Cerebellar cortex (tissue), 1 donor: Measurements from ENCODE around the gene ZNF629.

Experiments
- DNase-seq: peaks from one replicate; pipeline ENCODE4 v3.0.0-alpha.2; 2015; ENCODE audit warnings: low spot score

The ZNF629 gene

DNA sequence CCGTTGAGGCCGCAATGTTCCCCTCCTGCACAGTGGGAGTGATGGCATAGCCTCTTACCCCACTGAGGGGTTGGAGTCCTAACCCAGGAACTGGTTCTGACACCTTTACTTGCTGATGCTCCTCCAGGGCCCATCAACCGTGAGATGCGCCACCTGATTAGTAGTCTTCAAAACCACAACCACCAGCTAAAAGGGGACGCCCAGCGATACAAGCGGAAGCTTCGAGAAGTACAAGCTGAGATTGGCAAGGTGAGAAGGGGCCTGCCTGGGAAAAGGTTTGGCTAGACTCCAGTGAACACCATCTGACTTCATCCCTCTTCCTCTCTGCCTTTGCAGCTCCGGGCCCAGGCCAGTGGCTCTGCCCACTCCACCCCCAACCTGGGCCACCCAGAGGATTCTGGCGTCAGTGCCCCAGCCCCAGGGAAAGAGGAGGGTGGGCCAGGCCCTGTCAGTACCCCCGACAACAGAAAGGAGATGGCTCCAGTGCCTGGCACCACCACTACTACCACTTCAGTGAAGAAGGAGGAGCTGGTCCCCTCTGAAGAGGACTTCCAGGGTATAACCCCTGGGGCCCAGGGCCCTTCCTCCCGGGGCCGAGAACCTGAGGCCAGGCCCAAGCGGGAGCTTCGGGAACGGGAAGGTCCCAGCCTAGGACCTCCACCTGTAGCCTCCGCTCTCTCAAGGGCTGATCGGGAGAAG, 19.1 kb downstream of the ZNF629 start:
- no peak for DNase-seq

DNA sequence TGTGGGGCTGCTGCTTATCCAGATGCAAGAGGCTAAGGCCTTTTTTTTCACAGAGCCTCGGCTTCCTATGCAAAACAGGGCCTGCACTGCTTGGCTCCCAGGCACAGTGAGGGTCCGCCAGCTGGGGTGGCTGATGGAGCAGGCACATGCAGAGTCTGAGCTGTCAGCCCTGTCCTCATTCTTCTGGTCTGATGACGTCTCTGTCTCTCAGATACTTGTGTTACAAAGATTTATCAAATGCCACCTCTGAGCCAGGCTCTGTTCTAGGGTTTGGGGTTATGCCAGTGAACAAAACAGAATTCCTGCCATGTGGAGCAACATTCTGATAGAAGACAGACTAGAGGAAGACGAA, 20.1 kb downstream of the ZNF629 start:
- no peak for DNase-seq

DNA sequence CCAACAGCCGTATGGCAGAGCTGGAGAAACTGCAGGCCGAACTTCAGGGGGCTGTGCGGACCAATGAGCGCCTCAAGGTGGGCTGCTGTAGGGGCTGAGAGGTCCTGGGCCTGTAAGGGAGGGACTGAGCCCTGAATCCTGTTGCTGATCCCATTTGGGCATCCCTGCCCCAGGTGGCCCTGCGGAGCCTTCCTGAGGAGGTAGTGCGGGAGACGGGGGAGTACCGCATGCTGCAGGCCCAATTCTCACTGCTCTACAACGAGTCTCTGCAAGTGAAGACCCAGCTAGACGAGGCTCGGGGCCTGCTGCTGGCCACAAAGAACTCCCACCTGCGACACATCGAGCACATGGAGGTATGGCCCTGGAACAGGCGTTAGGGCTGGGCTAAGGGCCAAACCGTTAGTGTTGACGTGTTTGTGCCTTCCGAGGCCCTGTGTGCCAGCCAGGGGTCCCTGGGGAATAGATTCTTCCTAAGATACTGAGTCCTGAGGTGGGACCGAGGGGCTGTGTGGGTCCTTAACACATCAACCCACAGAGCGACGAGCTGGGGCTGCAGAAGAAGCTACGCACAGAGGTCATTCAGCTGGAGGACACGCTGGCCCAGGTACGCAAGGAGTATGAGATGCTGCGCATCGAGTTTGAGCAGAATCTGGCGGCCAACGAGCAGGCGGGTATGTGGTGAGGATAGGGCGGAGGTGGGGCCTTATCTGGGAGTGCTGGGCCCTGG, 20.6 kb downstream of the ZNF629 start:
- DNase-seq, result no peak

DNA sequence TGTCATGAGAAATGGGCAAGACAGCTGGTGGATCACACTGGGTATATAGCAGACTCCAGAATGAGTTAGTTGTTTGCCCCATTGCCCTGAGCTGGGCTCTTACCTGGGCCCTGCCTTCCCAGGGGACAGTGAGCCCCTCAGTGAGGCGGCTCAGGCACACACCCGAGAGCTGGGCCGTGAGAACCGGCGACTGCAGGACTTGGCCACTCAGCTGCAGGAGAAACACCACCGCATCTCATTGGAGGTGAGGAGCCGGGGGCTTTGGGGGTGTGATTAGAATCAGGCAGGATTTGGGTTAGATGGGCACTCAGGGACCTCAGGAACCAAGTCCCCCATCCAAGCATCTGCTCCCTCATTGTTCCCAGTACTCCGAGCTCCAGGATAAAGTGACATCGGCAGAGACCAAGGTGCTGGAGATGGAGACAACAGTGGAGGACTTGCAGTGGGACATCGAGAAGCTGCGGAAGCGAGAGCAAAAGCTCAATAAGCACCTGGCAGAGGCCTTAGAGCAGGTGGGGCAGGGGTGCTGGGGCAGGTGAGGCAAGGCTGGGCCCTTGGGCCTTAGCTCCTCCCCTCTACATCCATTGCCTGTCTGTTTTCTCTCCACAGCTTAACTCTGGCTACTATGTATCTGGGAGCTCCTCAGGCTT, 22.1 kb downstream of the ZNF629 start:
- DNase-seq, result no peak

DNA sequence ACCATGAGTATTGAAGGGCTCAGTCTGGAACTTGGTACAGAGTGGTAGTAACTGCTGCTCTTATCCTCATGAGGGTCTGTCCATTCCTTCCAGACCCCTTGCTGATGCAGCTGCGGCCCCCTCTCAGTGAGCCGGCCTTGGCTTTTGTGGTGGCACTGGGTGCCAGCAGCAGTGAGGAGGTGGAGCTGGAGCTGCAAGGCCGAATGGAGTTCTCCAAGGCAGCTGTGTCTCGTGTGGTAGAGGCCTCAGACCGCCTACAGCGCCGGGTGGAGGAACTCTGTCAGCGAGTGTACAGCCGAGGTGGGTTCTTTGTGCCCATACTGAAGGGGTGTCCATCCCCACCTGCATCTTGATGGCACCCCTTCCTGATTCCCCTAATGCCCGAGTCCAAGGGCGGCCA, 22.9 kb downstream of the ZNF629 start:
- no peak for DNase-seq

DNA sequence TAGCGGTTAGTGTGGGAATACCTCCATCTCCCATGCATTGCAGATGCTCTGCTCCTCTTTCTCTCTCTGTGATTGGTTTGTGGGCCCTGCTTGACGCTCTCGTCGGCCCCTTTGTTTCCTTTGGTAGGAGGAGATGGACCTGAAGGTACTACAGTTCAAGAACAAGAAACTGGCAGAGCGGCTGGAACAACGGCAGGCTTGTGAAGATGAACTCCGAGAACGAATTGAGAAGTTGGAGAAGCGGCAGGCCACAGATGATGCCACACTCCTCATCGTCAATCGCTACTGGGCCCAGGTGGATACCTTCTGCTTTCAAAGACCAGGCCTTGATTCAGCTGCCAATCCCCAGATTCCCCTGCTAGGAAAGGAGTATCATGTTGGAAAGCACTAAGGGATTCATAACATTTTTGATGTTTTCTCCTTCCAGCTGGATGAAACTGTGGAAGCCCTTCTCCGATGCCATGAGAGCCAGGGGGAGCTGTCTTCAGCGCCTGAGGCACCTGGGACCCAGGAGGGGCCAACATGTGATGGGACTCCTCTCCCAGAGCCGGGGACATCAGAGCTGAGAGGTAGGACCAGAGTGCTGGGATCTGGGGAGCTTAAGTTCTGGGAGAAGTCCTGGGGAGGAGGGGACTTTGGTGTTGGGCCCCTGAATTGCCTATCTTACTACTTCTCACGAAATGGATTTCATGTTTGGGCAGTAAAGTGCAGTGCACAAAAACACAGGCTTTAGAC, 23.8 kb downstream of the ZNF629 start:
- no peak for DNase-seq

DNA sequence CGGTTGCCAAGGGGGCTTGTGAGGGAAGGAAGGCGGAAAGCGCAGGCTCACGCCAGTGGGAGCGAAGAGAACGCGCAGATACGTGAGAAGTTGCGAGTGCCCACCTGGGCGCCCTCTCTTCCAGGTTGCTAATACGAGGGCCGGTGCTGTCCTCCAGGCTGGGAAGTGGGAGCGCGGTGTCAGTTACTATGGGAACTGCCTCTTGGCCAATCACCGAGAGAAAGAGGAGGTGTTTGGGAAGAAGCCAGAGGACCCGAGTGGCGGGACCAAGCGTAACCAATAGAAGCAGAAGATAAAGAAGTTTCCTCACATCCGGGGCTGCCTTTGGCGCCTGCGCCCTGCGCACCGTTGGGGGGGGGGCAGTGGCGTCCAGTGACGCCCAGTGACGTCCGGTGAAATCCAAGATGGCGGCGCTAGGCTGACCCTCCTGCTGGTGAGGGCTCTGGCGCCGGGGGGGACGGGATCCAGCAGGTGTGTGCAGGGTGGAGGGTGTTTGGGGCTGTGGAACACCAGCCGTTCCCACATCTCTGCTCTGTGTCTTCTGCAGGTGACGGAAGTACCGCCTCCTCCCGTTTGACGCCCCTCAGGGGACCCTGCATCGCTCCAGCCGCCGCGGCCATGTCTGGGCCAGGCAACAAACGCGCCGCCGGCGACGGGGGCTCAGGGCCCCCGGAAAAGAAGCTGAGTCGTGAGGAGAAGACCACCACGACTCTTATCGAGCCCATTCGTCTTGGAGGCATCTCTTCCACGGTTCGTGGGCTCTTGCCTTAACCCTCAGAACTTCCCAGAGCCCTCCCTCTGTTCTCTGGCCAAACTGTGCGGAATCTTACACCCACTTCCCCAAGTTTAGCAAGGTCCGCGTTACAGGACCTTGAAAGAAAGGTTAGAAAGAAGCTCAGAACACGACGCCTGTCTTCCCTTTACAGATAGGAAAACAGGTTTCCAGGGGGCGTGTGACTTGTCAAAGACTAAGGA, 24.8 kb downstream of the ZNF629 start, which contains the start of the genes CFAP119 and RNF40:
Gene CFAP119, minus strand, starts transcription at position 135 of the 975 bp plus-strand sequence. CDS start 314 bp downstream, outside the sequence.
Gene RNF40, plus strand, starts transcription at position 395 of the 975 bp plus-strand sequence. Its CDS starts 224 bp downstream, at position 619.
- DNase-seq, result peak; percentile 99

DNA sequence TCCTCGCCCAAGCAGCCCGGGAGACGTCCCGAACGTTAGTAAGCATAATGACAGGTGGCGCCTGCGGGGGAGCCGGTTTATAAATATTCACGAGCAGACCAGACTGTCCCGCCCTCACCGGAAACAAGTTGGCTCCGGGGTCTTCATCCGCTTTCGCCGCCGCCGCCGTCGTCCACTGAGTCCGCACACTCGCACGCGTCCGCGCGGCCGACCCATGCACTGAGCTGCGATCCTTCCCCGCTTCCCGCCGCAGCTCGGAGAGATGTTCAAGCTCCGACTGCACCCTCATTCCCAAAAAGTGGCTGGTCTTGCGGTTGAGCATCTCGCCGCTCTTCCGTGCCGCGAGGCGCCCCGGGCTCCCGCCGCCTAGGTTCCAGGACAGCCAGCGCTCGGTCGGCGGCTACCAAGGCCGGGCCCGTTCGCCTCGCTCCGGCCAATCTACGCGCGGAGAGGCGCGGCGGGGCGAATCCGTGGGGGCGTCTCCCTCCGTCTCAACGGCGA, 25.5 kb downstream of the ZNF629 start:
- no peak for DNase-seq

DNA sequence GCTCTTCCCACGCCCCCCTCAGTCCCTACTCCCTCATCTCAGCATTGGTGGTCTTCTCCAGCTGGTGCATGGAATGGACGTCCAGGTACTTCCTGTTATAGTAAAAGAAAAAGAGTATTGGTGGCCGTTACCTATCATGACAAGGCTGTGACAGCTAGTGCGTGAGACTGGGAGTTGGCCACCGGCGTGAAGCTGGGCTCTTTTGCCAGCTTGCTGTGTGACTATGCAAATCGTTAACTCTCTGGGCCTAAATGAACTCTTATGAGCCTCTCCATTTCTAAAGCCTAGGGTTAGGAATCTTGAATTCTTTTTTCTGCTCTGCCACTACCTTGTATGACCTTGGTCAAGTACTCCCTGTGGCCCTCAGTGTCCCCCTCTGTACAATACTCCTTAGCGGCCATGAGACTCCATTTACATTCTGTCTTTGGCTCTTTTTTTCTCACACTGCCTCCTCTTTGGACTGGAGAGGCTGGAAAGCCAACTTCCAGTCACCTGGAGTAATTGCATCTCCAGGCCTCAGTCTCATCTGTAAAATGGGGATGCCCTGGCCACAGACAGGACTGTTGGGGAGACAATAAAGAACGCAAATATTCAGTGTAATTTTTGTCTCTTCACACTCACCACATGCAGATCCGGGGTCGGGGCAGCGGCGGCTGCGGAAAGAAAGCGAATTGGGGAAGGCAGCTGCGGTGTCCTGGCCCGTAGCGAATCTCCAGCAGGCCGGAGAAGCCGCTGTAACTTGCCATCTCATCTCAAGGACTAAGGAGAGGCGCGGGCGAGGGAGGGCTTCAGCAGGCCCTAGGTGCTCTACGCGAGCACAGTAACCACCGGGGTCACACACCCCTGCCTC, 26.2 kb downstream of the ZNF629 start:
- DNase-seq, result no peak

DNA sequence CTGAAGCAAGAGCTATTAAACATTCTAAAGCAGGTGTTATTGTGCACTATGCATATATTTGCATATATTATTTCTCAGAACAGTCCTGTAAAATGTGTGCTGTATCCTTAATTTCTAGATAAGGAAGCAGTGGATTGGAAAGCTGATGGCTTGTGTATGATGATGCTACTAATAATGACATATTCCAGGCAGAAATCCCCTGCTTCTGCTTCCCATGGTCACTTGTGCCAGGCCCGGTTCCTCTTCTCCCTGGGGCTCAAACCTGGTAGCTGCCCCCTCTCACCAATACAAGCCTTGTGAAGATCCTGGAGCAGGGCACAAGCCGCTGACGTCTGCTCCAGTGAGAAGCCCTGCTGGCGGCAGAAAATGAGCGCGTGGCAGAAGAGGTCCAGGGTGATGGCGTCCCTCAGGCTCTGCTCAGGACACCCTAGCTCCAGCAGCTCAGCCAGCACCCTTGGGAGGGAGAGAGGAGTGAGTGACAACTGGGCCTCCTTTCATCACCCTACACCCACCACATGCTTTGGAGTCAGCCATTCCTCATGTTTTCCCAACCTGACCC, 26.9 kb downstream of the ZNF629 start:
- DNase-seq, result no peak

DNA sequence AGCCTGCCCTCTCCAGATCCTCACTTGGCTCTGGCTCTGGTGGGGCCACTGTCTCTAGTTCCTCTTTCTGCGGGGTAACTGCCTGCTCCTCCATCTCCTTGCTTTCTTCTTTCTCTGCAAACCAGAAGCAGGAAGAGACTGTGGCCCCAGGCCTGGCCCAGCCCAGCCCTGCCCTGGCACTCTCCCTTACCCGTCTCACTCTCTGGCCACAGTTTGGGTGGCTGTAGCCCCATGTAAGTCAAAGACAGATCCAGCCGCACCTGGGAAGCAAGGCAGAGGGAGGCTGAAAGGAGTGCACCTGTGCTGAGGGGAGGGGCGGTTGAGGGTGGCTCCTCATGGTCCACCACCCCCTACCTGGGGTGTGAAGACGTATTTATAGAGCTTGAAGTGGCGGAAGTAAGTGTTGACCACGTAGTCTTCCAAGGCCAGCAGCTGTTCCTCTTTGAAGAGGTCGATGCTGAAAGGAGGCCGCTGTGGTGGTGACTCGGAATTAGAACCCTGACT, 28.0 kb downstream of the ZNF629 start:
- no peak for DNase-seq

DNA sequence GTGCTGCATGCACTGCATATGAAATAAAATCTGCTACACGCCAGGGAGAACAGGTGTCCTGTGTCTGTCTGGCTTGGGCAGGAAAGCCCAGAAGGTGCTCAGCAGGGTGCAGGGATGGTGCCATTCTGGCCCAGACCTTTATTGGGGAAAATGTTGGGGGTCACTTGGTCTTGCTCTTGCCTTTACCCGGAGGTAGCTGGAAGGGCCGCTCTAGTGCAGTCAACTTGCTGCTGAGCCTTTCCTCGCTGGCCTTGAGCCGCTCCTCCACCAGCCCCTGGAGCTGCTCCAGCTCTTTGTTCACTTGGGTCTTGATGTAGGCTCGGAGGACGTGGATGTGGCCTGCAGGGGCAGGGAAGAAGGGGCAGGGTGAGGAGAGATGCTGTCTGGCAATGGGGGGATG, 29.7 kb downstream of the ZNF629 start:
- peak; percentile 49 for DNase-seq

DNA sequence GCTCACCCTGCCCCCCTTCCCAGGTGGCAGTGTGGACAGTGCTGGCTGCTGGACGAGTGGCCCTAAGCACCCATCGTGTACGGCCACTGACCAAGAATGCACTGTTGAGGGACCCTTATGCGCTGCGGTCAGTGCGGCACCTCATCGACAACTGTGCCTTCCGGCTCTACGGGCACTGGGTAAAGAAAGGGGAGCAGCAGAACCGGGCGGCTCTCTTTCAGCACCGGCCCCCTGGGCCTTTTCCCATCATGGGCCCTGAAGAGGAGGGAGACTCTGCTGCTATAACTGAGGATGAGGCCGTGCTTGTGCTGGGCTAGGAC, 30.3 kb downstream of the ZNF629 start:
- DNase-seq, result no peak

DNA sequence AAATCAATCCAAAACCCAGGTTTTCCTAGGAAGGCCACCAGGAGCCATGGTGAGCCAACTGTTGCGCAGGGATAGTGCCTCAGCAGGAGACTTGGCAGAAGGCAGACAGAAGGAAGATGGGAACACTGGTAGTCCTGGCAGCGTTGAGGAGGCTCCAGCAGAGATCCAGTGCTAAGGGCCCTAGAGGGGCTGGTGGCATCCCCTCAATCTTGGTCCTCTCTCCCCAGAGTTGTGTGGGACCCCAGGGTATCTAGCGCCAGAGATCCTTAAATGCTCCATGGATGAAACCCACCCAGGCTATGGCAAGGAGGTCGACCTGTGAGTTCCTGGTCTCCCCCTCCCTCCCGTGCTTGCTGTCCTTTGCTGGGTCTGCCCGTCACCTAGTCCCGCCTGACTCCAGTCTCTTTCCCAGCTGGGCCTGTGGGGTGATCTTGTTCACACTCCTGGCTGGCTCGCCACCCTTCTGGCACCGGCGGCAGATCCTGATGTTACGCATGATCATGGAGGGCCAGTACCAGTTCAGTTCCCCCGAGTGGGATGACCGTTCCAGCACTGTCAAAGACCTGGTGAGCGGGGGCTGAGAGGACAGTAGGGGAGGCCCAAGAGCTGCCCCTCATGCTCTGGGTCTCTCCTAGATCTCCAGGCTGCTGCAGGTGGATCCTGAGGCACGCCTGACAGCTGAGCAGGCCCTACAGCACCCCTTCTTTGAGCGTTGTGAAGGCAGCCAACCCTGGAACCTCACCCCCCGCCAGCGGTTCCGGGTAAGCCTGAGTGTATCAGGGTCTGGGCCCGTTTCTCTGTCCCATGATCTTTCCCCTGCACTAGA, 30.8 kb downstream of the ZNF629 start:
- no peak for DNase-seq

DNA sequence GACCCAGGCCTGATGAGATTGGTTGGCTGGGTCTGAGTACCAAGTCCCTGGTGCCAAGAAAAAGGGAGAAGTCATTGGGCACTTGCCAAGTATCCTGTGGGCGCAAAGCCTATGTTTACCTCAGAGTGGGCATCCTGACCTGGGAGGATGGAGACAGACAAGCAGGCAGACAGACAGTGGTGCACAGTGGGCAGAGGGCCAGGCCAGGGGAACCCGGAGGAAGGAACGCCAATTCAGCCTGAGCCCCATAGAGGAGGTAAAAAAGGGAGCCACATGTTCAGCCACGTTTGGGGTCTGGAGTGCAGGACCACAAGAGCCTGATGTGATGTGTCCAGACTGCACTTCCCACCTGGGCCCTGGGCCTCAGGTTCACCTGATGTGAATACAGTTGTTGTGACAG, 33.4 kb downstream of the ZNF629 start:
- DNase-seq, result no peak

DNA sequence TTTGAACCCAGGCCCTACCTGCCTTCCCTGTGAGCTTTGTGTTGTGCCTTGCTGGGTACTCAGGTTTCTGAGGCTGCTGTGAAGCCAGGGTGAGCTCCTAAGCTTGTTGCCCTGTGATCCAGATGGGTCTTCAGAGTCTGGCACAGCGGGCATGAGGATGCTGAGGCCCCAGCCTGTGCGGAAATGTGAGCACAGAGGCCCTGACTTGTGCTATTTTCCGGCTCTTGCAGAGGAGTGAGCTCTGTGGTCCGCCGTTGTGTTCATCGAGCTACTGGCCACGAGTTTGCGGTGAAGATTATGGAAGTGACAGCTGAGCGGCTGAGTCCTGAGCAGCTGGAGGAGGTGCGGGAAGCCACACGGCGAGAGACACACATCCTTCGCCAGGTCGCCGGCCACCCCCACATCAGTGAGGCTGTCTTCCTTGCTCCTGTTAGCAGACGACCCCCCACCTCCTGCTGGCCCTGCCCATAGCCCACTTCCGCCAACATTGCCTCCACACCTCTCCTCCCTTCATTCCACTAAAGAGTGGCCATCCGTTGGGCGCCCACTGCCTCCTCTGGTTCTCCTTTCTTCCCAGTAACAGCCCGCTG, 36.0 kb downstream of the ZNF629 start:
- no peak for DNase-seq

DNA sequence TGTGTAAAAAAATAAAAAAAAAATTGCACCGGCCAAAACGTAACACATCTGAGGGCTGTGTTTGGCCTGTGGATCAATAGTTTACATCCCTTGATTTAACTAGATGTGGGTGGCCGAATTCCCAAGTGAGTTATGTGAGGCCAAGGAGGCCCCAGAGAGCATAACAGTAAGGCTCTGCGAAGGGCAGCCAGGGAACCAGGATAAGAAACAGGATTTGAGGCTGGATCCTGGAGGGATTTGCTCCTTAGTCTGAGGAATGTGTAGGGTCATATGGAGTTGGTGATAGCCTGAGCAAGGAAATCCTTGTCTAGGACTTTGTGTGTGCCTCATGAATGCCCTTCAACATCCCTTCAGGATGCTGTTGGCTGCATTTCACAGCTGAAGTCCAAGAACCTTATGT, 36.8 kb downstream of the ZNF629 start:
- DNase-seq, result no peak
